HL-60 (cell line): ENCODE data around the gene USO1.

ENCODE experiments used
- POLR2AphosphoS5 ChIP-seq: IDR thresholded peaks from 2 replicates; pipeline ENCODE4 v1.6.1; 2012; ENCODE audit warnings: low read depth
- TF ChIP-seq, protein P1 (sequence below): IDR thresholded peaks from one replicate; pipeline ENCODE4 v1.5.1; 2011; ENCODE audit warnings: low read length, control low read depth, inconsistent platforms; ENCODE audit not compliant: insufficient read depth

DNA sequence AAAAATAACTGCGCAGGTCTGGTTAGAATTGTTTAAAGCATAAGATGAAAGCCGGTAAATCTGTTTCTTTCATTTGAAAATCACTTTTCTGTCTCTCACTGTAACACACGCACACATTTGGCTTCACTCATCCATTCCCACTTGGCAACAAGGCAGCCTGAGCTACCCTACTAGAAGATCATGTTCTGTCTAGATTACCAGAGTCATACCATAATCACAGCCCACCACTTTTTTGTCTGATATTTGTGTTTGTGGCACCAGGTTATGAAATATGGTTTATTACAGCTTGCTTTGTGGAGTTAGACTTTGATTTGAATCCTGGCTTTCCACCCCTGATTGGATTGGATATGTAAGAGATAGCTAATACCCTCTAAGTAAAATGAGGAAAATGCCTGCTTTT, 2.2 kb downstream of the USO1 start:
- TF ChIP-seq, protein P1, sequence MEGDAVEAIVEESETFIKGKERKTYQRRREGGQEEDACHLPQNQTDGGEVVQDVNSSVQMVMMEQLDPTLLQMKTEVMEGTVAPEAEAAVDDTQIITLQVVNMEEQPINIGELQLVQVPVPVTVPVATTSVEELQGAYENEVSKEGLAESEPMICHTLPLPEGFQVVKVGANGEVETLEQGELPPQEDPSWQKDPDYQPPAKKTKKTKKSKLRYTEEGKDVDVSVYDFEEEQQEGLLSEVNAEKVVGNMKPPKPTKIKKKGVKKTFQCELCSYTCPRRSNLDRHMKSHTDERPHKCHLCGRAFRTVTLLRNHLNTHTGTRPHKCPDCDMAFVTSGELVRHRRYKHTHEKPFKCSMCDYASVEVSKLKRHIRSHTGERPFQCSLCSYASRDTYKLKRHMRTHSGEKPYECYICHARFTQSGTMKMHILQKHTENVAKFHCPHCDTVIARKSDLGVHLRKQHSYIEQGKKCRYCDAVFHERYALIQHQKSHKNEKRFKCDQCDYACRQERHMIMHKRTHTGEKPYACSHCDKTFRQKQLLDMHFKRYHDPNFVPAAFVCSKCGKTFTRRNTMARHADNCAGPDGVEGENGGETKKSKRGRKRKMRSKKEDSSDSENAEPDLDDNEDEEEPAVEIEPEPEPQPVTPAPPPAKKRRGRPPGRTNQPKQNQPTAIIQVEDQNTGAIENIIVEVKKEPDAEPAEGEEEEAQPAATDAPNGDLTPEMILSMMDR: no peak
- no peak for TF ChIP-seq POLR2AphosphoS5
